ENCODE measurements around the gene ANKDD1B.

ANKDD1B gene

DNA sequence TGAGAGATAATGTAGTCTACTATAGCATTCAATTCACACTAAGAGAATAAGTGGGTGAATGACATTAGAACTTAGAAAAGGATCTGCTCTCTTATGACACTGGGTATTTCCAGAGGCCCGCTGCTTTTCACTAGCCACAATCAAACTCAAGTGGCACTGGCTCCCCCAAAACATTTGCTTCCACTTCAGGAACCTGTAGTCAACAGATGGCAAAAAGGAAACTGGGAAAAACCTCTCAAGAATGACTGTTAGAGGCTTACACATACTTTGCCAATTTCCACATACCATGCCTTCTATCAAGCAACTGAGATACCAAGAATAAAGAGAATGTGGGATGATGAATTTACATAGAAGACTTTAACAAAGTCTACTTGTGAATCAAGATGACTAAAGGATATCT is 94.8 kb downstream of the ANKDD1B start:
- DNase-seq (ENCODE audit: low read depth in 2 of 2): no peak

DNA sequence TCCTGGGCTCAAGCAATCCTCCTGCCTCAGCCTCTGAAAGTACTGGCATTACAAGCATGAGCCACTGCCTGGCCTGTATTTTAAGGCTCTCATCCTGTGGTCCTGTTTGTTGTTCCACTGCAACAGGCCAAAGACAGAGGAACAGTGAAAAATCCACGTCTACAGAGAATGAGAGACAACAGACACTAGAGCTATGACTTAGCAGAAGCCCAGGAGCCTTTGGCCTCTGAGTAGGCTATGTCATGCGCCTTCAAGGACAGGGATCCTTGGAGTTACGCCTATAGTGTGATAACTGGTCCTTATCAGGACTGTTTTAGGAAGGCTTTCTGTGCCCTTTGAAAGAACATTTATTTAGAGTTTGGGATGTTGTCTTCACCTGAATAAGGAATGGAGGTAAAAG is 95.5 kb downstream of the ANKDD1B start:
- no peak for DNase-seq (ENCODE audit: low read depth in 2 of 2)

DNA sequence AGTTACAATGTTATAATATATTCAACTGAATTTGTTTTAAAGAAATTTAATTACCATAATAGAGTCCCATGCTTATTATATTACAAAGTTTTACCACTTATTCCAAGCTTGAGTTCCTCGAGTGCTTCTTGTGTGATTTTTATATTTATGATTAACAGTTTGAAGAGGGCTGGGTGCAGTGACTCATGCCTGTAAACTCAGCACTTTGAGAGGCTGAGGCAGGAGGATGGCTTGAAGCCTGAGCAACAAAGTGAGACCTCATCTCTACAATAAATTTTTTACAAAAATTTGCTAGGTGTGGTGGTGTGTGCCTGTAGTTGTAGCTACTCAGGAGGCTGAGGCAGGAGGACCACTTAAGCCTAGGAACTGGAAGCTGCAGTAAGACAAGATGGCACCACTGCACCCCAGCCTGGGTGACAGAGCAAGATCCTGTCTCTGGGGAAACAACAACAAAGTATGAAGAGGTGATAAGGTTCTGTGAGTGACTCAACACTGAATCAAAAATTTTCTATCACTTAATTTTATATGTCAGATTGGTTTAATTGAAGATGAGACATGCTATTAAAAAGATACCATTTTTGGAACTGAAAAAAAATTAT is 96.8 kb downstream of the ANKDD1B start:
- no peak for DNase-seq (ENCODE audit: low read depth in 2 of 2)

DNA sequence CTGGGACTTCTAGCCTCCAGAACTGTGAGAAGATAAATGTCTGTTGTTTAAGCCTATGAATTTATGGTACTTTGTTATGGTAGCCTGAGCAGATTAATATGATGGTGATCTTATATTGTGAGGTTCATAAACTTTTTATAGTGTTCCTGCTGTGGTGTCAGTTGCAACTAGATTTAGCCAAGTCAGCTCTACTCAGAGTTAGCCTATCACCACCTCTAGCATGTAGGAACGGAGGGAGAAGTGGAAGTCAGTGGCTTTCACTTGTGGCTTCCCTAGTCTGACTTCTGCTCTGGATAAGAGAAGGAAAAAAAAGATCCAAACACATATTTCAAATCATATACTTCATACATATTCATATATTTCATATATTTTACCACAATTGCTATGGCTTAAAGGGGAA is 99.4 kb downstream of the ANKDD1B start:
- DNase-seq (ENCODE audit: low read depth in 2 of 2): no peak

DNA sequence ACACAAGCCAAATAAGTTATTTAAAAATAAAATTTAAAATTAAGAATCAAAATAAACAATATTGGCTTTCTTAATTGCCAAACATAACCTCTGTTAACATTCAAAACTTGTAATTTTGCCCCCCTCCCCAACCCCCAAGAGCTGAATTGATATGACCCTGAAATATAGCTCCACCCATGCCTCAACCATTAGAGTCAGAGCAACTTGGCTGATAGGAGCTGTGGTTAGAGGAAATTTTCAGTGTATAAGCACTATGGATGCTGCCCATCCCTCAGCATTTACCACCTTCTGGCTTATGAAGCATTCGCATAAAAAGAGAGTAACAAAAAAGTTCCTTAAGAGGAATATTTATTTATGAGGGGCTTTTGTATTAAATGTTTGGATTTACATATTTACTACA is 99.9 kb downstream of the ANKDD1B start:
- DNase-seq (ENCODE audit: low read depth in 2 of 2): no peak

DNA sequence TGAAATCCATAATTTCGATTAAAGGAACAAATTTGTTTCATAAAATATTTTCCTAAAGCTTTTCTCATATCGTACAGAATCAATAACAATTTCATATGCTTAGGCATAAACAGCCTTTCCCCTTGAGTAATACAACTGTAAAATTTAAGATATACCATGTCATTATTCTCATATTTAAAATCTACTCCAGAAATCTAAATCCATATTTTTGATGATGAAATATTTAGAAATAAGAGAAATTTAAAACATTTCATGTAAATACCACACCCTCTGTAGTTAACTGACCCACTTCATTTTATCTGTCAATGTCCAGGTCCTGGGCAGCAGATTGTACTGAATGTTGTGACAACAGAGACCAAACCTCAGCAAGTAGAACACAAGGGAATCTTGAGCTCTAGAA is 100.8 kb downstream of the ANKDD1B start:
- no peak for DNase-seq (ENCODE audit: low read depth in 2 of 2)

DNA sequence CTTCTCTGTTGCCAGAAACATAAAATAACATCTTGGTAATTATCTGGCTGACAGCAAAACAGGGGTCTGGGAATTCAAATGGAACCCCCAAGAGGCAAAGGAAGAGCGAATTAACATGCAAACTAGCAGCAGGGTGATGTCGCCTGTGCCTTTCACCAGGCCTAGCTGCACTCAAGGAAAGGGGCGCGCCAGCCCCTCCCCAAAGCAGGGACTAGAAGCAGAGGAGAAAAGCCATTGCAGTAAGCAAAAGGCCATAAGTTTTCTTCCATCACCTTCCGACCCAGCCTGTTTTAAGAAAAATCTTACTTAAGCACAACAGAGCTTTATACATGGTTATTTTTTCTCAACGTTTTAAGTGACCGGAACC is 105.4 kb downstream of the ANKDD1B start:
- DNase-seq (ENCODE audit: low read depth in 2 of 2): no peak

DNA sequence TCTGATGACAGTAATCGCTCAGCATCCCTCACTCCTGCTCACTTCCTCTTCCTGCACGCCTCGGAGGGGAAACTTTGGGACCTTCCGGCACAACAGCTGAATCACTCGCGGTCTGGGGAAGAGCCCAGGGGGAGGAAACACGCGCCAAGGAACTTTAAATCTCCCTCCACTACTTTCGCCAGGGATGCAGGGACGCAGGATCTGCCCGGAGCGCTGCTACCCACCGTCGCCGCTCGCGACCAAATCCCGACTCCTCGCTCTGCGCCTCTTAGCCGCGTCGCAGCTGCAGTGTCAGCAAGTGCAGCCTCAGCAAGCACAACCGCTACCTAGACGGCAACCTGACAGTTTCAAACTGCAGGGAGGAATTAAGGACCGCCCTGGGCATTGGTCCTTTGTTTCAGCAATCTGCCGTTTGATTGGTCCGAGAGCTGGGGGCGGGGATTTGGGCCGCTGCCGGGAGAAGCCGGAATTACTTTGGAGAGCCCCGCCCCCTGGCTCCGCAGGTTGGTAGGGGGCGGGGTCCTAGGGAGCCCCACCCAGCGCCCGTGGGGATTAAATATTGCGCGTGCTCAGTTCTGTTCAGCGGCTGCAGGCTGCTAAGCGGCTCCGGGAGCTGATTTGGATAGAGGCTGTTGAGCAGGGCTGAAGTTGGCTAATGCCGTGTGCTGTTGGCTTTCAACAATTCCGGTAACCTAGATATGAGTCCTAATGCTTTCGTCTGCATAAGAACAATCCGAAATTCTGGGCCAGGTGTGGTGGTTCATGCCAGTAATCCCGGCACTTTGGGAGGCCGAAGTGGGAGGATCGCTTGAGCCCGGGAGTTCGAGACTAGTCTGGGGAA is 106.0 kb downstream of the ANKDD1B start, which contains the start of gene POC5:
Gene POC5, minus strand, starts transcription at position 356 of the 841 bp plus-strand sequence. CDS start 4,500 bp downstream, outside the sequence.
- peak; percentile 97 to 99 for DNase-seq (ENCODE audit: low read depth in 2 of 2)

DNA sequence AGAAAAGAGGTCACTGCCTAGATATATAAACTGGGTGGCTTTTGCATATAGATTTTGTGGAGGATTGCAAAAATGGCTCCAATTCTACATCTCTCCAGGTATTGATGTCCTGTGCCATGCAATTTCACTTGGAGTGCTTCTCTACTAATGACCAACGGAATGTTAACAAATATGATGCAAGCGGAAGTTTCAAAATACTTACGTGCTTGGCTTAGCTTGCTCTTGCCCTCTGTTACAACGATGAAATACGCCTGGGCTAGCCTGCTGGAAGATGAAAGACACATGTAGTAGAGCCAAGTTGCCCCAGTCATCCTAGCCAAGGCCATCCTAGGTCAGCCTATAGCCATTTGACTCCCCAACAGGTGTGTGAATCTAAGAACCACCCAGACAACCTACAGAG is 109.6 kb downstream of the ANKDD1B start:
- DNase-seq (ENCODE audit: low read depth in 2 of 2): no peak

All from stimulated activated CD4-positive, alpha-beta T cell treated with anti-CD3 and anti-CD28 coated beads, Interleukin-4, amount 100 ng/mL, for 48 hours (primary cell).